ENCODE measurements around the gene RRP9.
"Not testable (repeated sequence)": the region's sequence is repeated elsewhere in the genome, so short reads cannot be mapped to it uniquely, and the experiment has no call there.

The RRP9 gene

GRCh38 chr3:51930439-51930838 is 11.3 kb downstream of the RRP9 start:
- Histone ChIP-seq H3K9me3 (replicated peaks; ENCODE audit: insufficient read depth, low read length) (no peaks in the 10 kb centered on the region), H3K9me2 (replicated peaks; ENCODE audit: insufficient read depth, low read length) (no peaks in the 10 kb centered on the region), H2AFZ (ENCODE audit: low read length) (no peak overlapping the region), H3K27ac (ENCODE audit: low read length) (no peak overlapping the region), H3K4me2 (ENCODE audit: low read depth, low read length) (no peak overlapping the region), H3F3A (ENCODE audit: insufficient read depth, low read length) (no peaks in the 10 kb centered on the region), H3K4me3 (ENCODE audit: low read length) (no peak overlapping the region), H3K36me3 (replicated peaks; ENCODE audit: insufficient read depth, low read length) (no peaks in the 10 kb centered on the region), H4K20me1 (ENCODE audit: insufficient read depth, low read length) (no peaks in the 10 kb centered on the region), H3K4me1 (ENCODE audit: low read length) (no peaks in the 10 kb centered on the region), H3K79me2 (ENCODE audit: low read length) (no peaks in the 10 kb centered on the region), H3K27me3 (replicated peaks; ENCODE audit: insufficient read depth, low read length) (no peaks in the 10 kb centered on the region), H3K9ac (ENCODE audit: low read length) (no peak overlapping the region)
- TF ChIP-seq EZH2 (optimal IDR thresholded peaks at IDR 0.05; ENCODE audit: low read depth, low read length), result no peak
- TF ChIP-seq CTCF (IDR thresholded peaks at IDR 0.05; ENCODE audit: low read length), result no peak
- TF ChIP-seq EZH2phosphoT487 (IDR thresholded peaks at IDR 0.05; ENCODE audit: low read length), result no peak
- no peak for DNase-seq

DNA sequence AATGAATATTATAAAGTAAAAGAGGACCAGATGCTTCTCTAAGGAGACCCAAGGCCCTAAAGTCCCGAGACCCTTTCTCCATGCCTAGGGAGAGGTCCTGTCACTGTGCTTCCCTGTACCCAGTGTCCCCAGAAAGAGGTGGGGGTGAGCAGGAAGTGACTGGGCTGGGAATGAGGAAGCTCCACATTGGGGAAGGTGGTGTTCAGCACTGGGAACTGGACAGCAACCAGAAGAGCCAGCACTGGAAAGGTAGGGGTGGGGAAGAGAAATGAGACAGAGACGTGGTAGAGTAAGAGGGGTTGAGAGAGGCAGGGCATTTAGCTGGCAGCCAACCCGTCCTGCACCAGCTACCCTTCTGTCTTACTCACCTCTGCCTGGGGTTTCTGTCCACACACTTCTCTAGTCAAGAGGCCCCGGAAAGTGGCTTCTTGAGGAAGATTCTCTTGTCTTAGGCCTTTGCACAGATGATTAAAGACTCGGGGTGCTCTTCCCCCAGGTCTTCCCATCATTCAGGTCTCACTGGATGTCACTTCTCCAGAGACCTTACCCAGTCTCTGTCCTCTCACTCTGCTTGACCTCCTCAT is 12.2 kb downstream of the RRP9 start:
- H3F3A ChIP-seq (ENCODE audit: insufficient read depth, low read length), result no peaks in the 10 kb centered on the region
- no peak overlapping the region for H3K9ac ChIP-seq (ENCODE audit: low read length)

GRCh38 chr3:51928981-51929380 is 12.7 kb downstream of the RRP9 start:
- H3K4me1 ChIP-seq (ENCODE audit: low read length), result not testable (repeated sequence)

More for the DNA sequence above, 12.2 kb downstream of the RRP9 start:
- Histone ChIP-seq H3K79me2 (ENCODE audit: low read length) (no peaks in the 10 kb centered on the region), H3K4me3 (ENCODE audit: low read length) (no peak overlapping the region), H2AFZ (ENCODE audit: low read length) (no peak overlapping the region), H3K4me2 (ENCODE audit: low read depth, low read length) (no peak overlapping the region), H3K27me3 (replicated peaks; ENCODE audit: insufficient read depth, low read length) (no peaks in the 10 kb centered on the region), H3K36me3 (replicated peaks; ENCODE audit: insufficient read depth, low read length) (no peaks in the 10 kb centered on the region), H3K4me1 (ENCODE audit: low read length) (no peaks in the 10 kb centered on the region), H4K20me1 (ENCODE audit: insufficient read depth, low read length) (no peaks in the 10 kb centered on the region), H3K9me2 (replicated peaks; ENCODE audit: insufficient read depth, low read length) (no peaks in the 10 kb centered on the region), H3K27ac (ENCODE audit: low read length) (no peak overlapping the region), H3K9me3 (replicated peaks; ENCODE audit: insufficient read depth, low read length) (no peaks in the 10 kb centered on the region)
- no peak for TF ChIP-seq EZH2phosphoT487 (IDR thresholded peaks at IDR 0.05; ENCODE audit: low read length)
- no peak for TF ChIP-seq EZH2 (optimal IDR thresholded peaks at IDR 0.05; ENCODE audit: low read depth, low read length)
- no peak for TF ChIP-seq CTCF (IDR thresholded peaks at IDR 0.05; ENCODE audit: low read length)
- no peak for DNase-seq

DNA sequence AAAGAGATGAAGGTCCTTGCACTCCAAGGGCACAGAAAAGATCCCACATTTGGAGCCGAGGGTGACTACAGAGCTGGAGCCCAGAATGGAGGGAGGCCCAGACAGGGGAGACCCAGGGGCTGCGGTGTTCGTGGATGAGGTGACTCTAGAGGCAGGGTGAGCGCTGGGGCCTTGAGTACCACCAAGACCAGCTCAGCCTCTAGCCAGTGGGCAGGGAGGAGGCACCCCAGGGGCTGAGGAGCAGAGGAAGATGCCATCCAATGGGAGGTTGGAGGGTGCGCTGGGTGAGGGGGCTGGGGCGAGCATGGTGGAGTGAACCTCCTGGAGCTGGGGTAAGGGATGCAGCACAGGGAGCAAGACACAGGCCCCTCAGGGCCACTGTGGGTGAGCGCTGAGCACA is 13.3 kb downstream of the RRP9 start:
- H3K9me3 ChIP-seq (replicated peaks; ENCODE audit: insufficient read depth, low read length), result no peaks in the 10 kb centered on the region
- no peak overlapping the region for H2AFZ ChIP-seq (ENCODE audit: low read length)
- H3K36me3 ChIP-seq (replicated peaks; ENCODE audit: insufficient read depth, low read length), result no peaks in the 10 kb centered on the region
- no peaks in the 10 kb centered on the region for H4K20me1 ChIP-seq (ENCODE audit: insufficient read depth, low read length)
- DNase-seq, result no peak
- H3K4me1 ChIP-seq (ENCODE audit: low read length), result no peaks in the 10 kb centered on the region
- H3K9ac ChIP-seq (ENCODE audit: low read length), result no peak overlapping the region
- no peaks in the 10 kb centered on the region for H3F3A ChIP-seq (ENCODE audit: insufficient read depth, low read length)
- H3K4me3 ChIP-seq (ENCODE audit: low read length), result no peak overlapping the region
- no peak overlapping the region for H3K4me2 ChIP-seq (ENCODE audit: low read depth, low read length)
- no peaks in the 10 kb centered on the region for H3K79me2 ChIP-seq (ENCODE audit: low read length)
- H3K27me3 ChIP-seq (replicated peaks; ENCODE audit: insufficient read depth, low read length), result no peaks in the 10 kb centered on the region
- H3K27ac ChIP-seq (ENCODE audit: low read length), result no peak overlapping the region
- no peaks in the 10 kb centered on the region for H3K9me2 ChIP-seq (replicated peaks; ENCODE audit: insufficient read depth, low read length)
- TF ChIP-seq EZH2phosphoT487 (IDR thresholded peaks at IDR 0.05; ENCODE audit: low read length) (no peak), EZH2 (optimal IDR thresholded peaks at IDR 0.05; ENCODE audit: low read depth, low read length) (no peak), CTCF (IDR thresholded peaks at IDR 0.05; ENCODE audit: low read length) (no peak)

More at GRCh38 chr3:51928981-51929380, 12.7 kb downstream of the RRP9 start:
- H3K27ac ChIP-seq (ENCODE audit: low read length); DNase-seq; H3K4me2 ChIP-seq (ENCODE audit: low read depth, low read length); H3K36me3 ChIP-seq (replicated peaks; ENCODE audit: insufficient read depth, low read length); H4K20me1 ChIP-seq (ENCODE audit: insufficient read depth, low read length); H3F3A ChIP-seq (ENCODE audit: insufficient read depth, low read length); H2AFZ ChIP-seq (ENCODE audit: low read length); H3K9me3 ChIP-seq (replicated peaks; ENCODE audit: insufficient read depth, low read length); H3K27me3 ChIP-seq (replicated peaks; ENCODE audit: insufficient read depth, low read length); H3K79me2 ChIP-seq (ENCODE audit: low read length); H3K4me3 ChIP-seq (ENCODE audit: low read length); H3K9ac ChIP-seq (ENCODE audit: low read length); H3K9me2 ChIP-seq (replicated peaks; ENCODE audit: insufficient read depth, low read length): not testable (repeated sequence)

Data from MM.1S (cell line).